WERI-Rb-1 (cell line): ENCODE results near the gene PGM1.

Experiments used
- DNase-seq: peaks from one replicate; pipeline ENCODE4 v3.0.0-alpha.2; 2020
- H3K27ac ChIP-seq: fragments of 250-450 bp; sonication (Bioruptor Pico); 2 replicates; pipeline ENCODE4 v1.5.1; 2020; ENCODE audit warnings: mild to moderate bottlenecking, moderate library complexity
- H3K27me3 ChIP-seq: fragments of 250-450 bp; sonication (Bioruptor Pico); 2 replicates; pipeline ENCODE4 v1.5.1; 2021; ENCODE audit warnings: mild to moderate bottlenecking, low read depth, moderate library complexity; ENCODE audit not compliant: insufficient read depth, severe bottlenecking
- H3K36me3 ChIP-seq: fragments of 250-450 bp; sonication (Bioruptor Pico); 2 replicates; pipeline ENCODE4 v1.5.1; 2020; ENCODE audit warnings: mild to moderate bottlenecking, moderate library complexity
- H3K4me3 ChIP-seq: 2 replicates; pipeline ENCODE4 v1.5.1; 2011; ENCODE audit warnings: low read depth, mild to moderate bottlenecking, control low read depth, low read length
- H3K9me3 ChIP-seq: fragments of 250-450 bp; sonication (Bioruptor Pico); 2 replicates; pipeline ENCODE4 v1.5.1; 2021; ENCODE audit warnings: mild to moderate bottlenecking, moderate library complexity; ENCODE audit not compliant: severe bottlenecking
- CTCF ChIP-seq: IDR thresholded peaks from 2 replicates; pipeline ENCODE4 v1.5.1; 2011; ENCODE audit warnings: low read depth, mild to moderate bottlenecking, control low read depth, inconsistent platforms, low read length

The PGM1 gene

DNA sequence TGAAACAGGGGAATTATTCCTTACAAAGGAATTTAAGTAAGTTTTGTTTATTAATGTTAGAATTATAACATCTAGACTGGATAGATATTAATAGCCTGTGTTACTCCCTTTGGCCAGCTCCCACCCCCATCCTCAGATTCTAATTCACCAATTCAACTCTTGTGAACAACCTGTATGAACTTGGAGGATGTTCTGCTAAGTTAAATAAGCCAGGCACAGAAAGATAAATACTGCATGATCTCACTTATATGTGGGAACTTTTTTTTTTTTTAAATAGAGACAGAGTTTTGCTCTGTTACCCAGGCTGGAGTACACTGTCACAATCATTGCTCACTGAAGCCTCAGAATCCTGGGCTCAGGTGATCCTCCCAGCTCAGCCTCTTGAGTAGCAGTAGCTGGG lies 37.7 kb upstream of the PGM1 start:
- H3K27ac ChIP-seq: no peak overlapping the region
- TF ChIP-seq CTCF: no peak
- no peaks in the 10 kb centered on the region for H3K9me3 ChIP-seq
- H3K4me3 ChIP-seq: no peak overlapping the region
- no peak for DNase-seq
- no peaks in the 10 kb centered on the region for H3K27me3 ChIP-seq
- H3K36me3 ChIP-seq: no peaks in the 10 kb centered on the region

DNA sequence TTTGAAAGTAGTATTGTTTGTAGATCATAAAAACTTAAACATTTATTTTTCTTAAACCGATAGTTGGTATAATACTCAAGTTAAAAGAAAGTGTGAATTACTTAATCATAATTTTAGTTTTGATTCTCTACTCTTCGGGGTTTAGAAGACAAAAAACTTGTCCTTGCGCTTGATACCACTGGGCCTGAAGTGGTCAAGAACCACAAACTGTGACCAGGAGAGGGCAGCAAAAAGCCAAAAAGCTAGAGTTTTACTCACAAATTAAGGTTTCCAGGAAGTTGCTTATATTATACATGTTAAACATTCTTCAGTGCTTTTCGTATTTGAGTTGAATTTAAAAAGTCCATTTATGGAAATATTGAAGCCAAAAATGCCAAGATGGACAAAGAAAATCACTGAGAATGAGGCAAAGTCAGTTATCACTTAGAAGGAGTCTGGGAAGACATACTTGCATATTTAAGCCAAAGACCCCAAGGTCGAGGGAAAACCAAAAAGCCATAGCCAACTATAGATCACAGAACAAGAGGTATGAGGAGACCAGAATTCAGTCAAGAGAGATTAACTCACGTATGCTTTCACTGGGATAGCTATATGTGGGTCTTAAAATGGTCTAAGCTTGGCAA lies 35.7 kb upstream of the PGM1 start:
- peak; percentile 30; the same call in 1 of the 2 replicates for TF ChIP-seq CTCF
- H3K36me3 ChIP-seq: no peaks in the 10 kb centered on the region
- H3K4me3 ChIP-seq: no peak overlapping the region
- H3K27me3 ChIP-seq: no peaks in the 10 kb centered on the region
- H3K27ac ChIP-seq: no peak overlapping the region
- peak; percentile 23 for DNase-seq
- no peaks in the 10 kb centered on the region for H3K9me3 ChIP-seq

DNA sequence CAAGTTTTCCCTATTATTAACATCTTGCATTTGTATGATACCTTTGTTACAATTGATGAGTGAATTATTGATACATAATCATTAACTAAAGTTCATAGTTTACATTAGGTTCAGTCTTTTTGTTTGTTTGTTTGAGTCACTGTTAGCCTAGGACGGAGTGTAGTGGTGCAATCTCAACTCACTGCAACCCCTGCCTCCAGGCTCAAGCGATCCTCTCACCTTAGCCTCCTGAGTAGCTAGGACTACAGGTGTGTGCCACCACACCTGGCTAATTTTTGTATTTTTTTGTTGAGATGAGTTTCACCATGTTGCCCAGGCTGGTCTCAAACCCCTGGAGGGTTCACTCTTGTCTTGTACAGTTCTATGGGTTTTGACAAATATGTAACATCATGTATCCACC lies 33.9 kb upstream of the PGM1 start:
- Histone ChIP-seq H3K36me3 (no peaks in the 10 kb centered on the region), H3K4me3 (no peak overlapping the region), H3K9me3 (no peaks in the 10 kb centered on the region), H3K27me3 (no peaks in the 10 kb centered on the region), H3K27ac (no peak overlapping the region)
- no peak for TF ChIP-seq CTCF
- DNase-seq: no peak

- H3K27ac ChIP-seq: no peak overlapping the region
- TF ChIP-seq CTCF: no peak
- no peaks in the 10 kb centered on the region for H3K9me3 ChIP-seq
- no peaks in the 10 kb centered on the region for H3K36me3 ChIP-seq
- no peak overlapping the region for H3K4me3 ChIP-seq
- no peak for DNase-seq
- H3K27me3 ChIP-seq: no peaks in the 10 kb centered on the region
Observed at GRCh38 chr1:63563745-63564144, 29.5 kb upstream of the PGM1 start.

GRCh38 chr1:63569068-63569467 lies 24.1 kb upstream of the PGM1 start:
- no peaks in the 10 kb centered on the region for H3K27me3 ChIP-seq
- DNase-seq: no peak

More at GRCh38 chr1:63569068-63569467, 24.1 kb upstream of the PGM1 start:
- Histone ChIP-seq H3K27ac (no peak overlapping the region), H3K36me3 (no peaks in the 10 kb centered on the region), H3K4me3 (no peak overlapping the region), H3K9me3 (no peaks in the 10 kb centered on the region)
- TF ChIP-seq CTCF: no peak
